ENCODE measurements around the gene KIRREL3.

The KIRREL3 gene

GRCh38 chr11:126710804-126711399 lies 289.7 kb downstream of the KIRREL3 start:
- no peaks in the 10 kb centered on the region for H3K36me3 Mint-ChIP-seq (ENCODE audit: low read depth)
- H3K4me1 Mint-ChIP-seq (ENCODE audit: low read depth): no peaks in the 10 kb centered on the region
- H3K9me3 Mint-ChIP-seq: no peaks in the 10 kb centered on the region
- no peak overlapping the region for H3K4me3 Mint-ChIP-seq
- DNase-seq: no peak
- H3K27ac Mint-ChIP-seq: no peak overlapping the region
- H3K27me3 Mint-ChIP-seq: peaks cover 40% of the 10 kb centered on the region

- Mint-ChIP-seq H3K4me1 (ENCODE audit: low read depth) (no peaks in the 10 kb centered on the region), H3K36me3 (ENCODE audit: low read depth) (no peaks in the 10 kb centered on the region), H3K27me3 (peaks cover 29% of the 10 kb centered on the region), H3K9me3 (no peaks in the 10 kb centered on the region), H3K27ac (no peak overlapping the region), H3K4me3 (no peak overlapping the region)
- no peak for DNase-seq
These were observed 293.1 kb downstream of the KIRREL3 start for GRCh38 chr11:126707498-126707897.

GRCh38 chr11:126704096-126704495 lies 296.5 kb downstream of the KIRREL3 start:
- Mint-ChIP-seq H3K4me1 (ENCODE audit: low read depth) (no peaks in the 10 kb centered on the region), H3K36me3 (ENCODE audit: low read depth) (no peaks in the 10 kb centered on the region), H3K4me3 (no peak overlapping the region), H3K27ac (no peak overlapping the region), H3K27me3 (peaks cover 5% of the 10 kb centered on the region), H3K9me3 (no peaks in the 10 kb centered on the region)
- DNase-seq: no peak

- Mint-ChIP-seq H3K4me1 (ENCODE audit: low read depth) (no peaks in the 10 kb centered on the region), H3K36me3 (ENCODE audit: low read depth) (no peaks in the 10 kb centered on the region), H3K4me3 (no peak overlapping the region), H3K27me3 (peaks cover 2% of the 10 kb centered on the region), H3K9me3 (no peaks in the 10 kb centered on the region), H3K27ac (no peak overlapping the region)
- no peak for DNase-seq
These were observed 296.9 kb downstream of the KIRREL3 start for GRCh38 chr11:126703662-126704061.

- no peaks in the 10 kb centered on the region for H3K4me1 Mint-ChIP-seq (ENCODE audit: low read depth)
- H3K36me3 Mint-ChIP-seq (ENCODE audit: low read depth): no peaks in the 10 kb centered on the region
- H3K27ac Mint-ChIP-seq: no peak overlapping the region
- no peak overlapping the region for H3K4me3 Mint-ChIP-seq
- H3K27me3 Mint-ChIP-seq: no peaks in the 10 kb centered on the region
- no peaks in the 10 kb centered on the region for H3K9me3 Mint-ChIP-seq
- DNase-seq: no peak
These were observed 297.6 kb downstream of the KIRREL3 start for GRCh38 chr11:126702987-126703386.

GRCh38 chr11:126702165-126702720 lies 298.3 kb downstream of the KIRREL3 start:
- no peaks in the 10 kb centered on the region for H3K4me1 Mint-ChIP-seq (ENCODE audit: low read depth)
- H3K27ac Mint-ChIP-seq: no peak overlapping the region
- no peaks in the 10 kb centered on the region for H3K36me3 Mint-ChIP-seq (ENCODE audit: low read depth)
- H3K27me3 Mint-ChIP-seq: no peaks in the 10 kb centered on the region
- DNase-seq: no peak
- H3K9me3 Mint-ChIP-seq: no peaks in the 10 kb centered on the region
- no peak overlapping the region for H3K4me3 Mint-ChIP-seq

GRCh38 chr11:126701520-126701897 lies 299.1 kb downstream of the KIRREL3 start:
- Mint-ChIP-seq H3K27ac (no peak overlapping the region), H3K9me3 (no peaks in the 10 kb centered on the region), H3K36me3 (ENCODE audit: low read depth) (no peaks in the 10 kb centered on the region), H3K4me3 (no peak overlapping the region), H3K27me3 (no peaks in the 10 kb centered on the region), H3K4me1 (ENCODE audit: low read depth) (no peaks in the 10 kb centered on the region)
- DNase-seq: no peak

GRCh38 chr11:126700768-126701519 lies 299.6 kb downstream of the KIRREL3 start:
- no peak overlapping the region for H3K27ac Mint-ChIP-seq
- no peaks in the 10 kb centered on the region for H3K36me3 Mint-ChIP-seq (ENCODE audit: low read depth)
- H3K9me3 Mint-ChIP-seq: no peaks in the 10 kb centered on the region
- no peak for DNase-seq
- no peak overlapping the region for H3K4me3 Mint-ChIP-seq
- H3K27me3 Mint-ChIP-seq: no peaks in the 10 kb centered on the region
- no peaks in the 10 kb centered on the region for H3K4me1 Mint-ChIP-seq (ENCODE audit: low read depth)

- Mint-ChIP-seq H3K9me3 (no peaks in the 10 kb centered on the region), H3K4me1 (ENCODE audit: low read depth) (no peaks in the 10 kb centered on the region), H3K27ac (no peak overlapping the region), H3K4me3 (no peak overlapping the region), H3K36me3 (ENCODE audit: low read depth) (no peaks in the 10 kb centered on the region), H3K27me3 (no peaks in the 10 kb centered on the region)
- no peak for DNase-seq
These were observed 302.0 kb downstream of the KIRREL3 start for GRCh38 chr11:126698576-126698975.

- H3K27me3 Mint-ChIP-seq: no peaks in the 10 kb centered on the region
- no peaks in the 10 kb centered on the region for H3K4me1 Mint-ChIP-seq (ENCODE audit: low read depth)
- no peaks in the 10 kb centered on the region for H3K36me3 Mint-ChIP-seq (ENCODE audit: low read depth)
- no peaks in the 10 kb centered on the region for H3K9me3 Mint-ChIP-seq
- H3K27ac Mint-ChIP-seq: no peak overlapping the region
- H3K4me3 Mint-ChIP-seq: no peak overlapping the region
- no peak for DNase-seq
These were observed 302.6 kb downstream of the KIRREL3 start for GRCh38 chr11:126697936-126698335.

- Mint-ChIP-seq H3K4me3 (no peak overlapping the region), H3K9me3 (no peaks in the 10 kb centered on the region), H3K36me3 (ENCODE audit: low read depth) (no peaks in the 10 kb centered on the region), H3K27ac (no peak overlapping the region), H3K27me3 (no peaks in the 10 kb centered on the region), H3K4me1 (ENCODE audit: low read depth) (no peaks in the 10 kb centered on the region)
- DNase-seq: no peak
These were observed 303.6 kb downstream of the KIRREL3 start for GRCh38 chr11:126696982-126697381.

- H3K27me3 Mint-ChIP-seq: no peaks in the 10 kb centered on the region
- no peak for DNase-seq
- no peak overlapping the region for H3K4me3 Mint-ChIP-seq
- H3K36me3 Mint-ChIP-seq (ENCODE audit: low read depth): no peaks in the 10 kb centered on the region
- H3K27ac Mint-ChIP-seq: no peak overlapping the region
- H3K4me1 Mint-ChIP-seq (ENCODE audit: low read depth): no peaks in the 10 kb centered on the region
- no peaks in the 10 kb centered on the region for H3K9me3 Mint-ChIP-seq
These were observed 305.3 kb downstream of the KIRREL3 start for GRCh38 chr11:126695293-126695692.

GRCh38 chr11:126694065-126694625 lies 306.4 kb downstream of the KIRREL3 start:
- Mint-ChIP-seq H3K27me3 (no peaks in the 10 kb centered on the region), H3K9me3 (no peaks in the 10 kb centered on the region), H3K36me3 (ENCODE audit: low read depth) (no peaks in the 10 kb centered on the region), H3K4me3 (no peak overlapping the region), H3K4me1 (ENCODE audit: low read depth) (no peaks in the 10 kb centered on the region), H3K27ac (no peak overlapping the region)
- DNase-seq: no peak

GRCh38 chr11:126687477-126687876 lies 313.1 kb downstream of the KIRREL3 start:
- Mint-ChIP-seq H3K4me3 (no peak overlapping the region), H3K9me3 (no peaks in the 10 kb centered on the region), H3K27ac (no peak overlapping the region), H3K4me1 (ENCODE audit: low read depth) (no peaks in the 10 kb centered on the region), H3K36me3 (ENCODE audit: low read depth) (no peaks in the 10 kb centered on the region), H3K27me3 (no peaks in the 10 kb centered on the region)
- DNase-seq: no peak

GRCh38 chr11:126686938-126687337 lies 313.6 kb downstream of the KIRREL3 start:
- no peaks in the 10 kb centered on the region for H3K4me1 Mint-ChIP-seq (ENCODE audit: low read depth)
- no peak overlapping the region for H3K27ac Mint-ChIP-seq
- H3K9me3 Mint-ChIP-seq: no peaks in the 10 kb centered on the region
- H3K4me3 Mint-ChIP-seq: no peak overlapping the region
- H3K27me3 Mint-ChIP-seq: no peaks in the 10 kb centered on the region
- no peaks in the 10 kb centered on the region for H3K36me3 Mint-ChIP-seq (ENCODE audit: low read depth)
- no peak for DNase-seq

All from activated T-cell treated with anti-CD3 and anti-CD28 coated beads, Interleukin-2, amount 50 U/mL, for 24 hours (primary cell).